ENCODE measurements around the gene IGFBP2. TPM values are rescaled to one million over a fixed set of nuclear protein-coding genes. Genes with fewer than 3 reads are reported as not detected.
A peak's percentile ranks its signal among the peaks of the same experiment; 100 is the strongest.

The IGFBP2 gene
- total and polyA plus RNA-seq, 4 donors = 88.8 to 1,119 (median 352) TPM

DNA sequence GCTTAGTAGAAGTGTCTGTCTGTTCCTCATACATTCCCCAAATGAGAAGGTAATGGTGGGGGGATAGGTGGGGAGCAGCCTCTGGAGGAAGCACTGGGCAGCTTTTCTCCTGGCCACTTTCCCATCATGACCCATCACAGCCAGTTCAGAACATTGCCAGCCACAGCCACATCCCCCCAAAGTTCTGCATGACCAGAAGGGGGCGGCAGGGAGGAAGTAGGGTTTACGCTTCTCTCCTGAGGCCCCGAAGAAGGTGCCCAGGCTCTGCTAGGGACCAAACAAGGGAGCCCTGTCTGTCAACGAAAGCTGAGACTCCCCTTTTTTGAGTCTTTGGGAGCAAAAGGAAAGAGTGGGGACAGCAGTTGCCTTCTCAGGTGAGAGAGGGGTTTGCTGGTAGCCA, 54.4 kb downstream of the IGFBP2 start:
- DNase-seq (ENCODE audit: low spot score) = no peak
- TF ChIP-seq SP1 (IDR thresholded peaks at IDR 0.05) (no peak), JUND (IDR thresholded peaks at IDR 0.05) (no peak), RAD21 (IDR thresholded peaks at IDR 0.05) (peak in 1 of 2 donors; percentile 34), CTCF (IDR thresholded peaks at IDR 0.05; ENCODE audit: low read depth, low read length, missing input control) (no peak)
- peaks cover 0 to 3% (median 2%) of the 10 kb centered on the region in 4 donors for H3K27me3 ChIP-seq (ENCODE audit: control insufficient read depth in 4 of 4, insufficient read depth in 4 of 4, low read length in 3 of 4)

GRCh38 chr2:216688731-216689340, 55.6 kb downstream of the IGFBP2 start:
- H3K9ac ChIP-seq (ENCODE audit: low read depth in 1 of 2, low read length in 2 of 2) = no peak overlapping the region
- no peaks in the 10 kb centered on the region for H3K9me3 ChIP-seq (ENCODE audit: control insufficient read depth in 4 of 4, low read length in 3 of 4)
- no peak for TF ChIP-seq HNF4A (conservative IDR thresholded peaks at IDR 0.05)
- TF ChIP-seq EGR1 (IDR thresholded peaks at IDR 0.05; ENCODE audit: low read depth in 2 of 2) = no peak
- TF ChIP-seq, protein P1, sequence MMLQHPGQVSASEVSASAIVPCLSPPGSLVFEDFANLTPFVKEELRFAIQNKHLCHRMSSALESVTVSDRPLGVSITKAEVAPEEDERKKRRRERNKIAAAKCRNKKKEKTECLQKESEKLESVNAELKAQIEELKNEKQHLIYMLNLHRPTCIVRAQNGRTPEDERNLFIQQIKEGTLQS (IDR thresholded peaks at IDR 0.05) = no peak
- no peak for TF ChIP-seq GABPA (IDR thresholded peaks at IDR 0.05 in 1 of 2, conservative IDR thresholded peaks at IDR 0.05 in 1 of 2)
- TF ChIP-seq, protein P2, sequence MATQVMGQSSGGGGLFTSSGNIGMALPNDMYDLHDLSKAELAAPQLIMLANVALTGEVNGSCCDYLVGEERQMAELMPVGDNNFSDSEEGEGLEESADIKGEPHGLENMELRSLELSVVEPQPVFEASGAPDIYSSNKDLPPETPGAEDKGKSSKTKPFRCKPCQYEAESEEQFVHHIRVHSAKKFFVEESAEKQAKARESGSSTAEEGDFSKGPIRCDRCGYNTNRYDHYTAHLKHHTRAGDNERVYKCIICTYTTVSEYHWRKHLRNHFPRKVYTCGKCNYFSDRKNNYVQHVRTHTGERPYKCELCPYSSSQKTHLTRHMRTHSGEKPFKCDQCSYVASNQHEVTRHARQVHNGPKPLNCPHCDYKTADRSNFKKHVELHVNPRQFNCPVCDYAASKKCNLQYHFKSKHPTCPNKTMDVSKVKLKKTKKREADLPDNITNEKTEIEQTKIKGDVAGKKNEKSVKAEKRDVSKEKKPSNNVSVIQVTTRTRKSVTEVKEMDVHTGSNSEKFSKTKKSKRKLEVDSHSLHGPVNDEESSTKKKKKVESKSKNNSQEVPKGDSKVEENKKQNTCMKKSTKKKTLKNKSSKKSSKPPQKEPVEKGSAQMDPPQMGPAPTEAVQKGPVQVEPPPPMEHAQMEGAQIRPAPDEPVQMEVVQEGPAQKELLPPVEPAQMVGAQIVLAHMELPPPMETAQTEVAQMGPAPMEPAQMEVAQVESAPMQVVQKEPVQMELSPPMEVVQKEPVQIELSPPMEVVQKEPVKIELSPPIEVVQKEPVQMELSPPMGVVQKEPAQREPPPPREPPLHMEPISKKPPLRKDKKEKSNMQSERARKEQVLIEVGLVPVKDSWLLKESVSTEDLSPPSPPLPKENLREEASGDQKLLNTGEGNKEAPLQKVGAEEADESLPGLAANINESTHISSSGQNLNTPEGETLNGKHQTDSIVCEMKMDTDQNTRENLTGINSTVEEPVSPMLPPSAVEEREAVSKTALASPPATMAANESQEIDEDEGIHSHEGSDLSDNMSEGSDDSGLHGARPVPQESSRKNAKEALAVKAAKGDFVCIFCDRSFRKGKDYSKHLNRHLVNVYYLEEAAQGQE (IDR thresholded peaks at IDR 0.05) = no peak
- peaks cover 7 to 14% (median 8%) of the 10 kb centered on the region in 4 donors for H3K4me1 ChIP-seq (ENCODE audit: control insufficient read depth in 4 of 4, insufficient read depth in 4 of 4, low read length in 3 of 4)
- WGBS = 75% methylated on average over 9 of the region's 9 CpGs
- no peak for DNase-seq (ENCODE audit: low spot score)
- H3K4me3 ChIP-seq (ENCODE audit: low read depth in 1 of 3, low read length in 3 of 3) = no peak overlapping the region
- H3K27ac ChIP-seq (ENCODE audit: low read depth in 1 of 2, low read length in 2 of 2) = no peak overlapping the region
- H3K36me3 ChIP-seq (ENCODE audit: control insufficient read depth in 4 of 4, insufficient read depth in 3 of 4, low read depth in 1 of 4, low read length in 3 of 4) = no peaks in the 10 kb centered on the region
- peaks cover 0 to 5% (median 3%) of the 10 kb centered on the region in 4 donors for H3K27me3 ChIP-seq (ENCODE audit: control insufficient read depth in 4 of 4, insufficient read depth in 4 of 4, low read length in 3 of 4)

More for the DNA sequence above, 54.4 kb downstream of the IGFBP2 start:
- Histone ChIP-seq H3K27ac (ENCODE audit: low read depth in 1 of 2, low read length in 2 of 2) (no peak overlapping the region), H3K4me3 (ENCODE audit: low read depth in 1 of 3, low read length in 3 of 3) (no peak overlapping the region), H3K9me3 (ENCODE audit: control insufficient read depth in 4 of 4, low read length in 3 of 4) (no peaks in the 10 kb centered on the region), H3K4me1 (ENCODE audit: control insufficient read depth in 4 of 4, insufficient read depth in 4 of 4, low read length in 3 of 4) (peaks cover 3 to 9% (median 6%) of the 10 kb centered on the region in 4 donors), H3K9ac (ENCODE audit: low read depth in 1 of 2, low read length in 2 of 2) (no peak overlapping the region), H3K36me3 (ENCODE audit: control insufficient read depth in 4 of 4, insufficient read depth in 3 of 4, low read depth in 1 of 4, low read length in 3 of 4) (no peaks in the 10 kb centered on the region)
- WGBS = 51% methylated on average over 4 of the region's 4 CpGs

GRCh38 chr2:216689397-216689796, 56.2 kb downstream of the IGFBP2 start:
- Histone ChIP-seq H3K27me3 (ENCODE audit: control insufficient read depth in 4 of 4, insufficient read depth in 4 of 4, low read length in 3 of 4) (peaks cover 0 to 5% (median 4%) of the 10 kb centered on the region in 4 donors), H3K36me3 (ENCODE audit: control insufficient read depth in 4 of 4, insufficient read depth in 3 of 4, low read depth in 1 of 4, low read length in 3 of 4) (no peaks in the 10 kb centered on the region), H3K9me3 (ENCODE audit: control insufficient read depth in 4 of 4, low read length in 3 of 4) (no peaks in the 10 kb centered on the region), H3K4me3 (ENCODE audit: low read depth in 1 of 3, low read length in 3 of 3) (no peak overlapping the region), H3K4me1 (ENCODE audit: control insufficient read depth in 4 of 4, insufficient read depth in 4 of 4, low read length in 3 of 4) (peaks cover 10 to 20% (median 13%) of the 10 kb centered on the region in 4 donors), H3K9ac (ENCODE audit: low read depth in 1 of 2, low read length in 2 of 2) (no peak overlapping the region), H3K27ac (ENCODE audit: low read depth in 1 of 2, low read length in 2 of 2) (no peak overlapping the region)
- 94% methylated on average over 3 of the region's 3 CpGs for WGBS
- no peak for DNase-seq (ENCODE audit: low spot score)
- TF ChIP-seq RAD21 (IDR thresholded peaks at IDR 0.05) (no peak), ZBTB33 (IDR thresholded peaks at IDR 0.05) (no peak), NR2F2 (IDR thresholded peaks at IDR 0.05) (no peak), YY1 (IDR thresholded peaks at IDR 0.05) (no peak), RXRA (IDR thresholded peaks at IDR 0.05) (no peak), CTCF (IDR thresholded peaks at IDR 0.05; ENCODE audit: low read depth, low read length, missing input control) (no peak), HNF4G (IDR thresholded peaks at IDR 0.05) (no peak), MAX (IDR thresholded peaks at IDR 0.05) (no peak), HNF4A (conservative IDR thresholded peaks at IDR 0.05) (no peak), JUND (IDR thresholded peaks at IDR 0.05) (no peak), SP1 (IDR thresholded peaks at IDR 0.05) (no peak), FOXA2 (IDR thresholded peaks at IDR 0.05) (no peak), GABPA (IDR thresholded peaks at IDR 0.05 in 1 of 2, conservative IDR thresholded peaks at IDR 0.05 in 1 of 2) (no peak)
